Measurements from ENCODE around the gene DRC3. TPM values are rescaled to one million over a fixed set of nuclear protein-coding genes. Genes with fewer than 3 reads are reported as not detected.

DRC3 gene
- total and polyA plus RNA-seq, 2 donors (not counting 3 experiments of a cell fraction or from before 2014, with no cell fraction given), result 1.6 to 2.9 TPM

- TF ChIP-seq POLR2A (IDR thresholded peaks at IDR 0.05; ENCODE audit: low read depth, low read length), result no peak
- no peak for TF ChIP-seq FOS (IDR thresholded peaks at IDR 0.05; ENCODE audit: borderline replicate concordance, insufficient read depth, low read length)
- no peak for TF ChIP-seq MAX (IDR thresholded peaks at IDR 0.05; ENCODE audit: insufficient read depth, insufficient read length)
- no peak for TF ChIP-seq EZH2 (IDR thresholded peaks at IDR 0.05; ENCODE audit: borderline replicate concordance, low read depth, low read length, severe bottlenecking)
- TF ChIP-seq MYC (IDR thresholded peaks at IDR 0.05; ENCODE audit: low read depth, low read length), result no peak
- no peak for TF ChIP-seq POLR2AphosphoS5 (IDR thresholded peaks at IDR 0.05; ENCODE audit: insufficient read depth, low read depth, low read length)
- TF ChIP-seq JUN (IDR thresholded peaks at IDR 0.05; ENCODE audit: borderline replicate concordance, insufficient read depth, insufficient read length, low read depth), result no peak
- TF ChIP-seq GATA2 (IDR thresholded peaks at IDR 0.05; ENCODE audit: insufficient read depth, insufficient read length, low read depth, low read length), result no peak
- no peak for TF ChIP-seq CTCF (IDR thresholded peaks at IDR 0.05; ENCODE audit: extremely low read depth in 1 of 2, insufficient read depth in 1 of 2, low read depth in 1 of 2, low read length in 2 of 2)
- ChIA-PET CTCF (no interaction called here), POLR2A (no interaction called here)
- H3K4me3 ChIP-seq (replicated peaks in 1 of 3; ENCODE audit: insufficient read depth in 1 of 3, low read depth in 1 of 3, low read length in 3 of 3), result no peak overlapping the region
- no peaks in the 10 kb centered on the region for H3K4me1 ChIP-seq (ENCODE audit: control insufficient read depth, extremely low read depth, insufficient read depth, low read length)
- no peak overlapping the region for H2AFZ ChIP-seq (ENCODE audit: low read depth, low read length)
- H3K9ac ChIP-seq (replicated peaks; ENCODE audit: extremely low read depth, insufficient read depth, low read length), result no peak overlapping the region
- H3K9me3 ChIP-seq (replicated peaks; ENCODE audit: control insufficient read depth, insufficient read depth, low read length), result no peaks in the 10 kb centered on the region
- intact Hi-C loops (cut with micrococcal nuclease), result no loop called here
- dilution Hi-C loops (cut with MboI; ENCODE audit: extremely low pct_ligation_motif_present, low sequenced_read_pairs), result no loop called here
- H3K9me1 ChIP-seq (replicated peaks; ENCODE audit: control insufficient read depth, extremely low read depth, insufficient read depth, low read length), result no peaks in the 10 kb centered on the region
- no peaks in the 10 kb centered on the region for H3K36me3 ChIP-seq (ENCODE audit: control insufficient read depth in 2 of 2, extremely low read depth in 1 of 2, insufficient read depth in 2 of 2, low read length in 2 of 2)
- no peaks in the 10 kb centered on the region for H4K20me1 ChIP-seq (replicated peaks; ENCODE audit: control insufficient read depth, extremely low read depth, insufficient read depth, low read length)
- H3K27ac ChIP-seq (ENCODE audit: insufficient read depth, low read depth, low read length), result no peak overlapping the region
- H3K4me2 ChIP-seq (ENCODE audit: insufficient read depth, low read length), result no peak overlapping the region
- no peak for FAIRE-seq
- DNase-seq (ENCODE audit: low read depth, low spot score), result no peak
- no TSS peak for BruUV-seq (replicated peaks)
- H3K79me2 ChIP-seq (ENCODE audit: control insufficient read depth, insufficient read depth, low read length), result no peaks in the 10 kb centered on the region
- no peaks in the 10 kb centered on the region for H3K27me3 ChIP-seq (ENCODE audit: control insufficient read depth in 2 of 2, insufficient read depth in 2 of 2, low read length in 2 of 2)
These were observed 34.0 kb downstream of the DRC3 start for GRCh38 chr17:18006495-18007239.
